Hepatocyte (in vitro differentiated cells): ENCODE results near the gene GCNT4. TPM values are rescaled to one million over a fixed set of nuclear protein-coding genes. Genes with fewer than 3 reads are reported as not detected.

Experiments used
- DNase-seq: peaks from one replicate; pipeline ENCODE4 v3.0.0-alpha.2; 2016; ENCODE audit warnings: low spot score
- H2AFZ ChIP-seq: fragments of 200-600 bp; sonication (generic); 2 replicates; pipeline ENCODE4 v1.6.0; 2016; ENCODE audit warnings: antibody characterized with exemption, mild to moderate bottlenecking
- H3K27ac ChIP-seq: fragments of 200-600 bp; sonication (generic); 2 replicates; pipeline ENCODE4 v1.5.1; 2016; ENCODE audit warnings: mild to moderate bottlenecking
- H3K27me3 ChIP-seq: fragments of 200-600 bp; sonication (generic); 2 replicates; pipeline ENCODE4 v1.6.1; 2016
- H3K36me3 ChIP-seq: fragments of 200-600 bp; sonication (generic); replicated peaks from 2 replicates; pipeline ENCODE4 v1.5.1; 2016; ENCODE audit warnings: low read depth; ENCODE audit not compliant: insufficient read depth
- H3K4me1 ChIP-seq: fragments of 200-600 bp; sonication (generic); 2 replicates; pipeline ENCODE4 v1.5.1; 2016; ENCODE audit warnings: mild to moderate bottlenecking, moderate library complexity; ENCODE audit not compliant: insufficient read depth
- H3K4me2 ChIP-seq: fragments of 200-600 bp; sonication (generic); 2 replicates; pipeline ENCODE4 v1.6.0; 2016
- H3K4me3 ChIP-seq: fragments of 200-600 bp; sonication (generic); 2 replicates; pipeline ENCODE4 v1.5.1; 2016; ENCODE audit warnings: mild to moderate bottlenecking
- H3K79me2 ChIP-seq: fragments of 200-600 bp; sonication (generic); 2 replicates; pipeline ENCODE4 v1.6.0; 2017; ENCODE audit warnings: mild to moderate bottlenecking
- H3K9me2 ChIP-seq: fragments of 200-600 bp; sonication (generic); replicated peaks from 2 replicates; pipeline ENCODE4 v1.6.0; 2017; ENCODE audit warnings: mild to moderate bottlenecking; ENCODE audit not compliant: insufficient read depth
- H3K9me3 ChIP-seq: fragments of 200-600 bp; sonication (generic); 2 replicates; pipeline ENCODE4 v1.5.1; 2016; ENCODE audit warnings: low read depth, mild to moderate bottlenecking
- H4K20me1 ChIP-seq: fragments of 200-600 bp; sonication (generic); 2 replicates; pipeline ENCODE4 v1.6.0; 2016; ENCODE audit warnings: mild to moderate bottlenecking; ENCODE audit not compliant: insufficient read depth, poor library complexity, severe bottlenecking
- EZH2 ChIP-seq: fragments of 200-600 bp; sonication (generic); IDR thresholded peaks from 2 replicates; pipeline ENCODE4 v1.6.1; 2016; ENCODE audit warnings: antibody characterized with exemption, mild to moderate bottlenecking, borderline replicate concordance
- EZH2phosphoT487 ChIP-seq: fragments of 200-600 bp; sonication (generic); IDR thresholded peaks from one replicate; pipeline ENCODE4 v1.6.1; 2018; ENCODE audit warnings: antibody characterized with exemption, mild to moderate bottlenecking, low read depth, moderate library complexity; ENCODE audit not compliant: unreplicated experiment, severe bottlenecking
- WGBS: methylation state at CpG from one replicate; pipeline ENCODE4 v1.1.6; 2016; ENCODE audit warnings: low lambda C conversion rate; ENCODE audit errors: missing lambda C conversion rate; 5-methylcytosine and 5-hydroxymethylcytosine counted together
- polyA plus RNA-seq: library from polyadenylated mRNA; unstranded; fragments of >200 nt; fragmentation: Nextera tagmentation; extraction: Ambion mirVana; gene quantifications from 2 replicates; pipeline ENCODE4 v1.2.1, GENCODE V29; 2016
- small RNA-seq: library from RNA; depleted of rRNA; stranded (forward); fragments of <200 nt; gene quantifications from one replicate; pipeline ENCODE3, GENCODE V24; 2014
- total RNA-seq: library from RNA; depleted of rRNA; stranded (reverse); fragments of >200 nt; gene quantifications from 2 replicates; pipeline ENCODE4 v1.2.3, GENCODE V29; 2014
- TF ChIP-seq, protein P1 (sequence below): fragments of 200-600 bp; sonication (generic); IDR thresholded peaks from 2 replicates; pipeline ENCODE4 v1.5.1; 2016; ENCODE audit warnings: antibody characterized with exemption, mild to moderate bottlenecking; ENCODE audit not compliant: poor library complexity

The GCNT4 gene
- total and polyA plus RNA-seq, 2 experiments from 2014 or later, result 1.5 to 8.3 TPM

DNA sequence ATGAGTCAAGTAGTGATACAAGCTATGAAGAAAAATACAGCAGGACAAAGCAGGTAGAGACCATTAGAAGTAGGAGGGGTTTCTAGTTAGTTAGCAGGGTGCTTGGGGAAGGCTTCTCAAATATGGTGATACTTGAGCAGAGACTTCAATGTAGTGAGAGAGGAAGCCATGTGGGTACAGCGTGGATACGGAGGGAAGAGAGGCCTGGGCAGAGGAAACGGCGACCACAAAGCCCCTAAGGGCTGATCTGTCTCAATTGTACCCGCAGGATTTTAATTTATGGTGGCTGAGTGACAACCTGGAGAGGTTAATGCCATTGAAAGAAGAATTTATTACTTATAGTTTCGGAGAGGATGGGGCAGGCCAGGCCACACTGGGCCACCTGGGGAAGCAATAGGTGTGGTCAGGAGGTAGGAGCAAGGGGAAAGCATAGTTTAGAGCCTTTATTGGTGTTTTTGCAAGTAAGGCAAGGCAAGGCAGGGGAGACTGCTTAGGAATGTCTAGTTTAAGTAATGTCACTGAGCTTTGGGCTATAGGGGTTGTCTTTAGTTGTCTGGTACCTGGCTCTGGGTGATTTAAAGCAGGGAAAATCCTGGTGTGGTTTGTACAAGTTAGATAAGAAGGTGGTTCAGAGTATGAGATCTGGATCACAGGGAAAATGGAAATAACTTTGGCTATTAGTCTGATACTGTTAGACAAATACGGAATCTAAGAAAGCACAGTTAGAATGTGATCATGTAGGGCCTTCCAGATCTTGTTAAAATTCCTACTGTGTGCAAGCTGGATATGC lies 42.6 kb downstream of the GCNT4 start:
- no peaks in the 10 kb centered on the region for H3K36me3 ChIP-seq
- no peaks in the 10 kb centered on the region for H3K79me2 ChIP-seq
- no peaks in the 10 kb centered on the region for H3K9me2 ChIP-seq
- peaks cover 8% of the 10 kb centered on the region for H3K4me1 ChIP-seq
- no peak overlapping the region for H3K4me2 ChIP-seq
- peaks cover 5% of the 10 kb centered on the region for H3K9me3 ChIP-seq
- no peaks in the 10 kb centered on the region for H3K27me3 ChIP-seq
- TF ChIP-seq EZH2, result no peak
- TF ChIP-seq, protein P1, sequence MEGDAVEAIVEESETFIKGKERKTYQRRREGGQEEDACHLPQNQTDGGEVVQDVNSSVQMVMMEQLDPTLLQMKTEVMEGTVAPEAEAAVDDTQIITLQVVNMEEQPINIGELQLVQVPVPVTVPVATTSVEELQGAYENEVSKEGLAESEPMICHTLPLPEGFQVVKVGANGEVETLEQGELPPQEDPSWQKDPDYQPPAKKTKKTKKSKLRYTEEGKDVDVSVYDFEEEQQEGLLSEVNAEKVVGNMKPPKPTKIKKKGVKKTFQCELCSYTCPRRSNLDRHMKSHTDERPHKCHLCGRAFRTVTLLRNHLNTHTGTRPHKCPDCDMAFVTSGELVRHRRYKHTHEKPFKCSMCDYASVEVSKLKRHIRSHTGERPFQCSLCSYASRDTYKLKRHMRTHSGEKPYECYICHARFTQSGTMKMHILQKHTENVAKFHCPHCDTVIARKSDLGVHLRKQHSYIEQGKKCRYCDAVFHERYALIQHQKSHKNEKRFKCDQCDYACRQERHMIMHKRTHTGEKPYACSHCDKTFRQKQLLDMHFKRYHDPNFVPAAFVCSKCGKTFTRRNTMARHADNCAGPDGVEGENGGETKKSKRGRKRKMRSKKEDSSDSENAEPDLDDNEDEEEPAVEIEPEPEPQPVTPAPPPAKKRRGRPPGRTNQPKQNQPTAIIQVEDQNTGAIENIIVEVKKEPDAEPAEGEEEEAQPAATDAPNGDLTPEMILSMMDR, result no peak
- no peak for TF ChIP-seq EZH2phosphoT487
- WGBS, result 83% methylated on average over 7 of the region's 7 CpGs
- no peak overlapping the region for H2AFZ ChIP-seq
- H3K27ac ChIP-seq, result no peak overlapping the region
- no peak overlapping the region for H3K4me3 ChIP-seq
- DNase-seq, result no peak
- no peaks in the 10 kb centered on the region for H4K20me1 ChIP-seq

DNA sequence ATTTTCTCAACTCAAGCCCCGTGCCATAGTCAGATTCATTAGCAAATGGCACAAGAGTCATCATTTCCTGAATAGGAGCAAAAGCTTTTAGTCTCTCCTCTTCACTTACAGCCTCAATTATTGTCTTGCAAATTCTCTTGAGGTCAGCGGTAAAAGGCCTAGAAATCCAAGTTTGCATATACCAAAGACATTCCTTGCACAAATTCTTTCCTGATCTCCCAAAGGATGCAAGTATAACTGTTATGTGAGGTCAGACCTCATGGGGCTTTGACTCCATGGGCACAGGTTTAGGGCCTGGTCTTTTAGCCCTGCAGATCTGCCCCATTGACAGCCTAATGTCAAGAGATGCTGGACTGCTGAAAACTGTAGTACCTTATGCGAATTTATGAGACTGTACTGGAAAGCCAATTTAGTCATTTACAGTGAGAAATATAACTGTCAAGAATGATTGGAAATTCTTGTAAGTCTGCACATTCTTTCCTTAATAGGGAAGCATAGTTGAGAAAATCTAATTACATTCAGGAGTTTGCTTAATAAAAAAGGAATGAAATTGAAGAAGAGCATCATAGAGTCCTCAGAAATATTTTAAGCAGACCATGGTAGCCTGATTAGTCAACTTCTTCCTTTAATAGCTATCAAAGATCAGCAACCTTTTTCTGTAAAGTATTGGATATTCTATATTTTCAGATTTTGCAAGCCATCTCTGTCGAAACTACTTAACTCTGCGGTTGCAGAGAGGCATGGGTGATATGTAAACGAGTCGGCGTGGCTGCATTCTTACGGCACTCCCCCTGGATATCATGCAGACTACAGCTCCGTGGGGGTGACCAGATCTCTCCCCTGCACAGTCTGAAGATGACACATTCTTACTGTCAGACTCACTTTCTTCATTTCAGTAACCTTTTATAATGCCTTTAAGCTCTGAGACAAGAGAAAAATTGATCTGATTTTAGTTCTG lies 45.2 kb downstream of the GCNT4 start:
- no peak overlapping the region for H3K4me2 ChIP-seq
- no peaks in the 10 kb centered on the region for H4K20me1 ChIP-seq
- no peaks in the 10 kb centered on the region for H3K79me2 ChIP-seq
- H3K27ac ChIP-seq, result no peak overlapping the region
- H3K4me1 ChIP-seq, result peaks cover 8% of the 10 kb centered on the region
- no peaks in the 10 kb centered on the region for H3K36me3 ChIP-seq
- no peak overlapping the region for H2AFZ ChIP-seq
- DNase-seq, result no peak
- no peak for TF ChIP-seq EZH2phosphoT487
- H3K9me2 ChIP-seq, result no peaks in the 10 kb centered on the region
- no peaks in the 10 kb centered on the region for H3K27me3 ChIP-seq
- 72% methylated on average over 10 of the region's 10 CpGs for WGBS
- no peak overlapping the region for H3K4me3 ChIP-seq
- H3K9me3 ChIP-seq, result peaks cover 5% of the 10 kb centered on the region

DNA sequence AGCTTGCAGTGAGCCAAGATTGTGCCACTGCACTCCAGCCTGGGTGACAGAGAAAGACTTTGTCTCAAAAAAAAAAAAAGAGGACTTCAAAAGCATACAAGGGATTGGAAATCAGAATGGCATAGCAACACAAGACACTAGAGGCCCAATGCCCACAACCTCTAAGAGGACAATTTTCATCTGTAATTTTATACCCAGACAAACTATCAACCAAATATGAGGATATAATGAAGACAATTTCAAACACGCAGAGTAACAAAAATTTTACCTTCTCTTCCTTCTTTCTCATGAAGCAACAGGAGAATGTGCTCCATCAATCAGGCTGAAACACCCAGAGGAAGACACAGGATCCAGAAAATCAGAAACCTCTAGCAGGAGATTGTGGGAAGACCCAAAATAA lies 46.8 kb downstream of the GCNT4 start:
- H3K36me3 ChIP-seq, result no peaks in the 10 kb centered on the region
- no peaks in the 10 kb centered on the region for H3K27me3 ChIP-seq
- peaks cover 5% of the 10 kb centered on the region for H3K9me3 ChIP-seq
- H4K20me1 ChIP-seq, result no peaks in the 10 kb centered on the region
- 95% methylated on average over 1 of the region's 1 CpG for WGBS
- H3K4me3 ChIP-seq, result no peak overlapping the region
- DNase-seq, result no peak
- H3K79me2 ChIP-seq, result no peaks in the 10 kb centered on the region
- H3K27ac ChIP-seq, result no peak overlapping the region
- H3K4me2 ChIP-seq, result no peak overlapping the region
- H3K9me2 ChIP-seq, result no peaks in the 10 kb centered on the region
- peaks cover under 1% of the 10 kb centered on the region for H3K4me1 ChIP-seq
- no peak for TF ChIP-seq EZH2phosphoT487
- TF ChIP-seq, protein P1, result no peak
- no peak for TF ChIP-seq EZH2
- no peak overlapping the region for H2AFZ ChIP-seq

Small RNAs within 50 kb of the gene (small RNA-seq; reads per million reads assigned to genes)
- gene AC093259.1, result not detected

Other genes with a start within 250 kb of the GCNT4 start
- 13.7 and 16.2 TPM in 2 replicates for gene FAM169A, start 186.2 kb downstream of the GCNT4 start, total RNA-seq
- 3.1 and 3.3 TPM in 2 replicates for gene FAM169A, start 186.2 kb downstream of the GCNT4 start, polyA plus RNA-seq
- 0.47 and 0.60 TPM in 2 replicates for gene ANKRD31, start 184.3 kb upstream of the GCNT4 start, total RNA-seq
- 0.19 and 0.44 TPM in 2 replicates for gene ANKRD31, start 184.3 kb upstream of the GCNT4 start, polyA plus RNA-seq